Spleen (tissue), 13 donors: Measurements from ENCODE around the gene CROCC. TPM values are rescaled to one million over a fixed set of nuclear protein-coding genes. Genes with fewer than 3 reads are reported as not detected.
"Not testable (repeated sequence)": the region's sequence is repeated elsewhere in the genome, so short reads cannot be mapped to it uniquely, and the experiment has no call there.

Experiments
- DNase-seq: peaks from one replicate; pipeline ENCODE4 v3.0.0-alpha.2; 2020
- H3K27ac ChIP-seq, 8 donors: fragments of 200-600 bp; sonication (generic) in 7 of 8; 1 replicate in 4 of 8; 2 replicates in 4 of 8; pipeline versions ENCODE4 v1.5.0 to v1.8.0; 2016 to 2021; ENCODE audit warnings: inconsistent platforms in 4 of 8, mild to moderate bottlenecking in 4 of 8, moderate library complexity in 1 of 8
- H3K27me3 ChIP-seq, 7 donors: fragments of 200-600 bp; sonication (generic) in 6 of 7; replicated peaks in 1 of 7; 1 replicate in 4 of 7; 2 replicates in 3 of 7; pipeline versions ENCODE4 v1.5.0 to v1.8.0; 2016 to 2021; ENCODE audit warnings: inconsistent platforms in 3 of 7, mild to moderate bottlenecking in 1 of 7
- H3K36me3 ChIP-seq, 6 donors: fragments of 200-600 bp; sonication (generic) in 5 of 6; 1 replicate in 4 of 6; 2 replicates in 2 of 6; pipeline versions ENCODE4 v1.5.0 to v1.8.0; 2016 to 2021; ENCODE audit warnings: inconsistent platforms in 2 of 6
- H3K4me1 ChIP-seq, 6 donors: fragments of 200-600 bp; sonication (generic) in 5 of 6; 1 replicate in 3 of 6; 2 replicates in 3 of 6; pipeline versions ENCODE4 v1.5.0 to v1.8.0; 2016 to 2021; ENCODE audit warnings: inconsistent platforms in 3 of 6
- H3K4me3 ChIP-seq, 8 donors: fragments of 200-600 bp; sonication (generic) in 7 of 8; 1 replicate in 4 of 8; 2 replicates in 4 of 8; pipeline versions ENCODE4 v1.5.0 to v1.8.0; 2016 to 2021; ENCODE audit warnings: inconsistent platforms in 4 of 8, mild to moderate bottlenecking in 4 of 8, moderate library complexity in 2 of 8
- H3K9me3 ChIP-seq, 8 donors: fragments of 200-600 bp; sonication (generic) in 7 of 8; 1 replicate in 4 of 8; 2 replicates in 4 of 8; pipeline versions ENCODE4 v1.5.0 to v1.8.0; 2016 to 2021; ENCODE audit warnings: inconsistent platforms in 4 of 8
- POLR2A ChIP-seq, 3 donors: fragments of 450-650 bp; IDR thresholded peaks; one replicate each; pipeline ENCODE4 v1.5.1; 2017; ENCODE audit warnings: antibody characterized with exemption in 3 of 3, mild to moderate bottlenecking in 1 of 3
- POLR2AphosphoS5 ChIP-seq, 3 donors: sonication (generic); formaldehyde crosslinking; IDR thresholded peaks; one replicate each; pipeline ENCODE4 v1.5.1; 2017; ENCODE audit warnings: antibody characterized with exemption in 3 of 3
- WGBS, 5 donors: extraction: QIAGEN DNeasy Blood & Tissue Kit in 3 of 5; methylation state at CpG; one replicate each; pipeline versions ENCODE4 v1.1.5 to v1.1.7; 2013 to 2018; 5-methylcytosine and 5-hydroxymethylcytosine counted together
- intact Hi-C: fragments of 100-400 bp; cut with DNase I; formaldehyde crosslinking; loops from one replicate; pipeline ENCODE4 v1.15.0; 2023; ENCODE audit warnings: low total_unique reads
- long read RNA-seq, 2 donors: transcript quantifications; one replicate each; lab custom pipeline, GENCODE V29; 2026
- polyA plus RNA-seq, 3 donors: library from polyadenylated mRNA; stranded (reverse); fragments of 200-250 nt; gene quantifications; one replicate each; pipeline ENCODE4 v1.2.1, GENCODE V29; 2013
- total RNA-seq, 7 donors: library from RNA; depleted of rRNA in 3 of 7; stranded (reverse); fragments of >200 nt in 3 of 7; fragmentation: NEBNext Ultra II Directional in 4 of 7; extraction: Animal tissue kit (Norgen Biotek cat#: 25700) in 4 of 7; gene quantifications; one replicate each; pipeline versions ENCODE4 v1.1.0 to v1.2.1, GENCODE V29; 2016 to 2021
- donor health status: healthy with polysubstance abuse.
- donor health status: DM: no; HTN: no; CAD: no; lungs with moderate emphysema.
- donor health status: DM: no; HTN: no; CAD: no.
- donor health status: Bipolar disorder and iron deficiency.
- donor health status: healthy.
- donor health status: DM: no; HTN: no; CAD: no.
- donor health status: DM: yes; HTN: yes; CAD: no.

The CROCC gene, protein sequence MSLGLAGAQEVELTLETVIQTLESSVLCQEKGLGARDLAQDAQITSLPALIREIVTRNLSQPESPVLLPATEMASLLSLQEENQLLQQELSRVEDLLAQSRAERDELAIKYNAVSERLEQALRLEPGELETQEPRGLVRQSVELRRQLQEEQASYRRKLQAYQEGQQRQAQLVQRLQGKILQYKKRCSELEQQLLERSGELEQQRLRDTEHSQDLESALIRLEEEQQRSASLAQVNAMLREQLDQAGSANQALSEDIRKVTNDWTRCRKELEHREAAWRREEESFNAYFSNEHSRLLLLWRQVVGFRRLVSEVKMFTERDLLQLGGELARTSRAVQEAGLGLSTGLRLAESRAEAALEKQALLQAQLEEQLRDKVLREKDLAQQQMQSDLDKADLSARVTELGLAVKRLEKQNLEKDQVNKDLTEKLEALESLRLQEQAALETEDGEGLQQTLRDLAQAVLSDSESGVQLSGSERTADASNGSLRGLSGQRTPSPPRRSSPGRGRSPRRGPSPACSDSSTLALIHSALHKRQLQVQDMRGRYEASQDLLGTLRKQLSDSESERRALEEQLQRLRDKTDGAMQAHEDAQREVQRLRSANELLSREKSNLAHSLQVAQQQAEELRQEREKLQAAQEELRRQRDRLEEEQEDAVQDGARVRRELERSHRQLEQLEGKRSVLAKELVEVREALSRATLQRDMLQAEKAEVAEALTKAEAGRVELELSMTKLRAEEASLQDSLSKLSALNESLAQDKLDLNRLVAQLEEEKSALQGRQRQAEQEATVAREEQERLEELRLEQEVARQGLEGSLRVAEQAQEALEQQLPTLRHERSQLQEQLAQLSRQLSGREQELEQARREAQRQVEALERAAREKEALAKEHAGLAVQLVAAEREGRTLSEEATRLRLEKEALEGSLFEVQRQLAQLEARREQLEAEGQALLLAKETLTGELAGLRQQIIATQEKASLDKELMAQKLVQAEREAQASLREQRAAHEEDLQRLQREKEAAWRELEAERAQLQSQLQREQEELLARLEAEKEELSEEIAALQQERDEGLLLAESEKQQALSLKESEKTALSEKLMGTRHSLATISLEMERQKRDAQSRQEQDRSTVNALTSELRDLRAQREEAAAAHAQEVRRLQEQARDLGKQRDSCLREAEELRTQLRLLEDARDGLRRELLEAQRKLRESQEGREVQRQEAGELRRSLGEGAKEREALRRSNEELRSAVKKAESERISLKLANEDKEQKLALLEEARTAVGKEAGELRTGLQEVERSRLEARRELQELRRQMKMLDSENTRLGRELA (N-terminal part only)
- total RNA-seq: 10 to 100 TPM; 19.0 to 41.9 (median 31.0) TPM
- polyA plus RNA-seq: 10 to 100 TPM; 14.5 to 55.4 (median 27.5) TPM
- long read RNA-seq, donor 1, partial matches to known transcripts: 50 of 85 reads
- long read RNA-seq, donor 1, other reads (novel, unspliced or antisense): 35 of 85 reads
- long read RNA-seq, donor 2, partial matches to known transcripts: 7 of 7 reads
- long read RNA-seq, donor 2, other reads (novel, unspliced or antisense): 0 of 7 reads

GRCh38 chr1:16921391-16922185 is at the start of gene CROCC:
Gene CROCC, plus strand, starts transcription at chr1:16921931. Its CDS starts 88 bp downstream, at chr1:16922019.
- peak within 1 kb of the TSS in 2 of 8 donors; percentile 2 to 50 for H3K4me3 ChIP-seq
- H3K36me3 ChIP-seq: no peaks in the 10 kb centered on the region
- intact Hi-C loops: no loop called here
- H3K9me3 ChIP-seq: no peaks in the 10 kb centered on the region
- WGBS, 5 donors: 17 to 22% (median 18%) methylated on average over 17 of the region's 17 CpGs
- peak; percentile 91 for DNase-seq
- TF ChIP-seq POLR2A (IDR thresholded peaks at IDR 0.05) (no peak), POLR2AphosphoS5 (IDR thresholded peaks at IDR 0.05) (peak; percentile 59 to 65 (median 62))
- peaks cover 0 to 20% (median 0%) of the 10 kb centered on the region in 7 donors for H3K27me3 ChIP-seq
- H3K4me1 ChIP-seq: peaks cover 9 to 16% (median 13%) of the 10 kb centered on the region in 6 donors
- peak within 1 kb of the TSS in 1 of 8 donors; percentile 10 for H3K27ac ChIP-seq

DNA sequence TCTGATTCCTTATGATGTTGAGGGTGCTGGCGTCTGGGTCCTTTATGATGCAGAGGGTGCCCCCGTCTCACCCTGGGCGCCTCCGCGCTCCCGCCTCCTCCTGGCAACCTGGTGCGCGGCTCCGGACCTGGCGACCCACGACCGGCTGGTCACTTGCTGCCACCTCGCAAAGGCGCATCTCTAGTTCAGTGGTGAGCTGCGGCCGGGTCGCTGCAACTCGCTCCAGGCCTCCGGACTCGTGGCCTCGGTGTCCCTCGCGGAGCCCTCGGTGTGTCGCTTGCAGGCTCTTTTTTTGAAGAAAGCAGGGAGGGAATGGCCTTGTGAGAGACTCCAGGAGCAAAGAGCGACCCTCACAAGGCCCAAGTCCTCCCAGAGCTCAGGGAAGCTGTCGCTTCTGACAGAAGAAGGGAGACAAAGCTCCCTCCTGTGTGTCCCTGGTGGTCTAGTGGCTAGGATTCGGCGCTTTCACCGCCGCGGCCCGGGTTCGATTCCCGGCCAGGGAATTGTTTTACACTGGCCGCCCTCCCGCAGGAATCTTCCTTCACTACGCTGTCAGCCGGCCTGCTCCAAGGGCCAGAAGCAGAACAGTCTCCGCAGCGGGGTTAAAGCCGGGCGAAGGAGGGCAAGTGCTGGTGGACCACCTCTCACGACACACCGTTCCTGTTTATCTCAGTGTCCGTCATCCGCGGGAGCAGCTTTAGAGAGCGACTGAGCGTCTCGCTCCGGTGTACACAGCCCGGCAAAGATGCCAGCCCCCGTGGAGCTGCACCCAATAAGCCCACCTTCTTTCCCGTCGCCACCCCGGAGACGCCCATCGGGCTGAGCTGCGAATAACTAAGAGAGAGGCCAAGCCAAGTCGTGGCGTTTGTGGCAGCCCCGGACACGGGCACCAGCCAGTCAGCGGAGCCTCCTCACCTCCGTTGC is 49.3 kb upstream of the CROCC start:
- 31 to 50% (median 39%) methylated on average over 44 to 59 of the region's 66 CpGs for WGBS, 5 donors
- H3K9me3 ChIP-seq, intact Hi-C loops, H3K27ac ChIP-seq, H3K36me3 ChIP-seq: not testable (repeated sequence)
- DNase-seq: peak; percentile 83
- Histone ChIP-seq H3K4me3 (peak overlapping the region in 3 of 8 donors; percentile 20 to 62 (median 35)), H3K4me1 (peaks cover 0 to 19% (median 7%) of the 10 kb centered on the region in 6 donors), H3K27me3 (peaks cover 0 to 67% (median 21%) of the 10 kb centered on the region in 7 donors)

- 17 to 39% (median 31%) methylated on average over 26 to 41 of the region's 52 CpGs for WGBS, 5 donors
- intact Hi-C loops, H3K9me3 ChIP-seq, H3K36me3 ChIP-seq, H3K27ac ChIP-seq: not testable (repeated sequence)
- peak; percentile 89 for DNase-seq
- peak overlapping the region in 3 of 8 donors; percentile 20 to 62 (median 35) for H3K4me3 ChIP-seq
- peaks cover 0 to 16% (median 7%) of the 10 kb centered on the region in 6 donors for H3K4me1 ChIP-seq
- H3K27me3 ChIP-seq: peaks cover 0 to 67% (median 21%) of the 10 kb centered on the region in 7 donors
Observed at GRCh38 chr1:16873076-16873879, 48.5 kb upstream of the CROCC start.

- WGBS, 5 donors: 50 to 59% (median 54%) methylated on average over 28 to 33 of the region's 35 CpGs
- H3K36me3 ChIP-seq, intact Hi-C loops, DNase-seq, H3K27ac ChIP-seq, H3K9me3 ChIP-seq, H3K4me3 ChIP-seq: not testable (repeated sequence)
- Histone ChIP-seq H3K4me1 (peaks cover 0 to 16% (median 7%) of the 10 kb centered on the region in 6 donors), H3K27me3 (peaks cover 0 to 76% (median 21%) of the 10 kb centered on the region in 7 donors)
Observed at GRCh38 chr1:16874968-16875765, 46.6 kb upstream of the CROCC start.

GRCh38 chr1:16881742-16882141 is 40.0 kb upstream of the CROCC start:
- H3K4me1 ChIP-seq, H3K36me3 ChIP-seq, H3K4me3 ChIP-seq, DNase-seq, H3K27ac ChIP-seq, H3K9me3 ChIP-seq, intact Hi-C loops: not testable (repeated sequence)
- WGBS, 5 donors: 94 to 100% (median 96%) methylated on average over 1 of the region's 1 CpG
- H3K27me3 ChIP-seq: peaks cover 0 to 34% (median 0%) of the 10 kb centered on the region in 7 donors
